Calu3 (cell line): ENCODE data around the gene FYCO1. TPM values are rescaled to one million over a fixed set of nuclear protein-coding genes. Genes with fewer than 3 reads are reported as not detected.

Experiments used
- BruUV-seq: library from RNA; stranded (reverse); fragments of 400-500 nt; replicated peaks from 2 replicates; lab custom pipeline; 2021; lab: Mats Ljungman, UMichigan
- CTCF ChIA-PET: fragments of 300-600 bp; sonication (Branson Sonifier 250); formaldehyde crosslinking; loops from one replicate; lab custom pipeline; 2022; ENCODE audit warnings: antibody characterized with exemption; lab: Charles Lee
- DNase-seq: peaks from one replicate; pipeline ENCODE4 v3.0.0; 2022
- H3K27ac Mint-ChIP-seq: one replicate; pipeline ENCODE4 v1.8.0; 2022; ENCODE audit warnings: mixed read lengths; ENCODE audit not compliant: unreplicated experiment
- H3K27me3 Mint-ChIP-seq: one replicate; pipeline ENCODE4 v1.8.0; 2022; ENCODE audit warnings: mixed read lengths; ENCODE audit not compliant: unreplicated experiment
- H3K36me3 Mint-ChIP-seq: one replicate; pipeline ENCODE4 v1.8.0; 2022; ENCODE audit warnings: mild to moderate bottlenecking, moderate library complexity, mixed read lengths; ENCODE audit not compliant: insufficient read depth, unreplicated experiment
- H3K4me1 Mint-ChIP-seq: one replicate; pipeline ENCODE4 v1.8.0; 2022; ENCODE audit warnings: mild to moderate bottlenecking, low read depth, mixed read lengths; ENCODE audit not compliant: unreplicated experiment
- H3K4me3 Mint-ChIP-seq: one replicate; pipeline ENCODE4 v1.8.0; 2022; ENCODE audit warnings: mild to moderate bottlenecking, low read depth, moderate library complexity, mixed read lengths; ENCODE audit not compliant: unreplicated experiment
- H3K9me3 Mint-ChIP-seq: one replicate; pipeline ENCODE4 v1.8.0; 2022; ENCODE audit warnings: low read depth, mixed read lengths; ENCODE audit not compliant: unreplicated experiment
- intact Hi-C: fragments of 100-400 bp; cut with micrococcal nuclease; formaldehyde crosslinking; loops from one replicate; pipeline ENCODE4 v1.10.0; 2022; ENCODE audit not compliant: unreplicated experiment
- total RNA-seq: library from RNA; stranded (reverse); gene quantifications from 2 replicates; pipeline ENCODE4 v1.2.3, GENCODE V29; 2022
- TF ChIP-seq, protein P1 (sequence below): fragments of 200-600 bp; IDR thresholded peaks from one replicate; pipeline ENCODE4 v1.8.0; 2022; ENCODE audit warnings: antibody characterized with exemption; ENCODE audit not compliant: unreplicated experiment

Gene FYCO1
- total RNA-seq, 1 experiment from 2014 or later = 24.5 TPM

DNA sequence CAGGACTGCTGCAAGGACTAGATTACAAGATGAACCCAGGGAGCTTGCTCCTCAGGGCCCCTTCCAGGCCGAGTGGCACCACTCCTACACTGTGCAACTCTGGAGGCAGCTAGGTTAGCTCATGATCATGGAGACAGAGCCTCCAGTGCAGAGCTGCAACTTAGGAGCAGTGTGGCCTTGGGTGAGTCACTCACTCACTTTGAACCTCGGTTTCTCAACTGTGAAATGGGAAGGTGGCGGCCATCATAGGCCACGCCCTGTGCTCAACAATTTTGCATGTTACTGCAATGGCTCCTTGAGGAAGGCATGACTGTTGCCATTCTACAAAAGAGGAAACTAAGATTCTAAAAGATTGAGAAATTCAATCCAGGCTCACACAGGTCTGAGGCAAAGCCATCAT lies 63.5 kb downstream of the FYCO1 start:
- H3K9me3 Mint-ChIP-seq = no peaks in the 10 kb centered on the region
- CTCF ChIA-PET = no interaction called here
- intact Hi-C loops = no loop called here
- H3K4me1 Mint-ChIP-seq = no peaks in the 10 kb centered on the region
- H3K4me3 Mint-ChIP-seq = no peak overlapping the region
- DNase-seq = no peak
- no peak overlapping the region for H3K27ac Mint-ChIP-seq
- no peaks in the 10 kb centered on the region for H3K27me3 Mint-ChIP-seq
- no TSS peak for BruUV-seq
- H3K36me3 Mint-ChIP-seq = peaks cover 9% of the 10 kb centered on the region
- TF ChIP-seq, protein P1, sequence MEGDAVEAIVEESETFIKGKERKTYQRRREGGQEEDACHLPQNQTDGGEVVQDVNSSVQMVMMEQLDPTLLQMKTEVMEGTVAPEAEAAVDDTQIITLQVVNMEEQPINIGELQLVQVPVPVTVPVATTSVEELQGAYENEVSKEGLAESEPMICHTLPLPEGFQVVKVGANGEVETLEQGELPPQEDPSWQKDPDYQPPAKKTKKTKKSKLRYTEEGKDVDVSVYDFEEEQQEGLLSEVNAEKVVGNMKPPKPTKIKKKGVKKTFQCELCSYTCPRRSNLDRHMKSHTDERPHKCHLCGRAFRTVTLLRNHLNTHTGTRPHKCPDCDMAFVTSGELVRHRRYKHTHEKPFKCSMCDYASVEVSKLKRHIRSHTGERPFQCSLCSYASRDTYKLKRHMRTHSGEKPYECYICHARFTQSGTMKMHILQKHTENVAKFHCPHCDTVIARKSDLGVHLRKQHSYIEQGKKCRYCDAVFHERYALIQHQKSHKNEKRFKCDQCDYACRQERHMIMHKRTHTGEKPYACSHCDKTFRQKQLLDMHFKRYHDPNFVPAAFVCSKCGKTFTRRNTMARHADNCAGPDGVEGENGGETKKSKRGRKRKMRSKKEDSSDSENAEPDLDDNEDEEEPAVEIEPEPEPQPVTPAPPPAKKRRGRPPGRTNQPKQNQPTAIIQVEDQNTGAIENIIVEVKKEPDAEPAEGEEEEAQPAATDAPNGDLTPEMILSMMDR = no peak

DNA sequence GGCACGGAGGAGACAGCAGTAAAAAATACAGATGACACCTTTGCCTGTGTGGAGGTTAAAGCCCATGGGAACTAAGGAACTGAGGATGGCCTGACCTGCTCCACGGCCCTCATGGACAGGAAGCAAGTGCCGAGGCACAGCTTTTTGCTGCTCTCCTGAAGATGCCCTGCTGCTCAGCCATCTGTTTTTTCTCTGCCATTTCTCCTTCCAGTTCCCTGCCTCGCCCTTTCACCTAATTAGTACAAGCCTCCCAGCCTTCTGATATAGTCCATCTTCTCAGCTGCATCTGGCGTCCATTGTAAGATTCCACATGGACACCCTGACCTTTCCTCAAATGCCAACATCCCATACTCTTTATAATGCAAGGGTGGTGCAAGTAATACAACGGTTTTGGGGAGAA lies 64.1 kb downstream of the FYCO1 start:
- peaks cover 9% of the 10 kb centered on the region for H3K36me3 Mint-ChIP-seq
- no peak overlapping the region for H3K4me3 Mint-ChIP-seq

DNA sequence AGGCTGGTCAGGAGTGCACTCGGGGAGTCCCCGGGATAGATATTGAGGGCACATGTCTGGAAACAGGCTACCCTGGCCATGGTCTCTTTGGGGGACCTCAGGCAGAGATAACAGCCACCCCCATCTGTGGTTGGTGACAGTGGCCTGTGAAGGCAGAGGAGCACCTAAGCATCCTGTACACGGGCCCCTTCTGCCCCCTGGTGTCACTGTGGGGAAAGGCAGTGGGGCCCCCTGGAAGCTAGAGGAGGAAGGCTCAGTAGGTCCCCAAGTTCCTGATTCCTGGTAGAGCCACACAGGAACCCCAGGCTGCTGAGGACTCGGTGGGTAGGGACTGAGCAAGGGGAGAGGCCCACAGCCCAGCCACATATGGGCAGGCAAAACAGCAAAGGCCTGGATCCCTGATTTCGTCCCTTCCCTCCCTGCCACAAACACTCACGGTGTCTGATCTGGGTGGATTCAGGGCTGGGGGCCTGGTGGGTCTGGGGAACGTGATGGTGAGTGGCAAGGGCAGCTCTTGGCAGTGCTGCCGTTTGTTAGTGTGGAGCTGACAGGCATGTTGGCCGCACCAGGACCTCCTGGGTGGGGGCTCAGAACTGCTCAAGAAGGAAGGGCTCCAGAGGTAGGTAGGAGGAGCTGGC lies 66.5 kb downstream of the FYCO1 start:
- no TSS peak for BruUV-seq
- no peaks in the 10 kb centered on the region for H3K9me3 Mint-ChIP-seq
- H3K36me3 Mint-ChIP-seq = peaks cover 9% of the 10 kb centered on the region
- H3K27me3 Mint-ChIP-seq = no peaks in the 10 kb centered on the region
- CTCF ChIA-PET = interaction anchor here (1.4 kb wide), 1 partner anchor 168 kb away, joined by 10 read pairs; no protein-coding TSS in a partner anchor
- H3K27ac Mint-ChIP-seq = no peak overlapping the region
- H3K4me1 Mint-ChIP-seq = no peaks in the 10 kb centered on the region
- peak; percentile 58 for DNase-seq
- TF ChIP-seq, protein P1 = peak; percentile 50
- intact Hi-C loops = loop anchor here (1.0 kb wide), 1 partner anchor 168 kb away; no protein-coding TSS in a partner anchor
- H3K4me3 Mint-ChIP-seq = no peak overlapping the region

More for the DNA sequence above, 64.1 kb downstream of the FYCO1 start:
- H3K9me3 Mint-ChIP-seq = no peaks in the 10 kb centered on the region
- CTCF ChIA-PET = no interaction called here
- no peaks in the 10 kb centered on the region for H3K4me1 Mint-ChIP-seq
- intact Hi-C loops = no loop called here
- DNase-seq = no peak
- BruUV-seq = no TSS peak
- TF ChIP-seq, protein P1 = no peak
- H3K27ac Mint-ChIP-seq = no peak overlapping the region
- H3K27me3 Mint-ChIP-seq = no peaks in the 10 kb centered on the region

DNA sequence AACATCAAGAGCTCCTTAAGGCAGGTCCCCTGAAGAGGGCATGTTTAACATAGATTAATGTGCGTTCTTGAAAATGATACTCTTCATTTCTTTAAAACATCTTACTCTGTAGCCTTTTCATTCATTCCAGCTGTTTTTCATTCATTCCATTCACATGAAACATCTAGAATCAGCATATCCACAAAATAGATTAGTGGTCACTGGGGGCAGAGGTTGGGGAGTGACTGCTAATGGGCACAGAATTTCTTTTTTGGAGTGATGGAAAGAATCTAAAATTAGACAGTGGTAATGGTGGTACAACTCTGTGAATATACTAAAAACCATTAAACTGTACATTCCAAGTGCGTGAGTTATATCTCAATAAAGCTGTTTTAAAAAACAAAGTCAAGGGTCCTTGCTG lies 67.7 kb downstream of the FYCO1 start:
- BruUV-seq = no TSS peak
- intact Hi-C loops = no loop called here
- TF ChIP-seq, protein P1 = no peak
- Mint-ChIP-seq H3K4me3 (no peak overlapping the region), H3K27ac (no peak overlapping the region), H3K36me3 (peaks cover 9% of the 10 kb centered on the region), H3K27me3 (no peaks in the 10 kb centered on the region), H3K4me1 (no peaks in the 10 kb centered on the region), H3K9me3 (no peaks in the 10 kb centered on the region)
- CTCF ChIA-PET = interaction anchor here (1.2 kb wide), 1 partner anchor 11 kb away, joined by 3 read pairs; no protein-coding TSS in a partner anchor
- no peak for DNase-seq
